ENCODE data around the gene ZFP69. TPM values are rescaled to one million over a fixed set of nuclear protein-coding genes. Genes with fewer than 3 reads are reported as not detected.

ZFP69 gene
- total RNA-seq, 6 experiments from 2014 or later: 0.88 to 2.2 (median 1.5) TPM

DNA sequence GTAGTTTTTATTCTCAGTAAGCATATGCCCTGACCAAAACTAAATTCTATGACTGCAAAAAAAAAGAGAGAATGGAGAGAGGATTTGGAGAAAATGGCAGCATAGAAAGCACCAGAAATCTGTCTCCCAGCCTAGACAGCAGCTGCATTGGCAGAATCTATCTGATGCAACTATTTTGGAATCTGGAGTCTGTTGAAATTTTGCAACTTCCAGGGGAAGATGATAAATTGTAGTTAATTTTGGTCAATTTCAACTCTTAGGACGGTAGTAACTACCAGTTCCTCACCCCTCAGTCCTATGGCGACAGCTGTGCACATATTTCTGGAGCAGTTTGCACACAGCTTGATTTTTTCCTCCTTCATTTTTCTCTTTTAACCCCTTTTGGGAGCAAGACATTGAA lies 42.4 kb downstream of the ZFP69 start:
- no peak overlapping the region for H3K4me3 ChIP-seq

DNA sequence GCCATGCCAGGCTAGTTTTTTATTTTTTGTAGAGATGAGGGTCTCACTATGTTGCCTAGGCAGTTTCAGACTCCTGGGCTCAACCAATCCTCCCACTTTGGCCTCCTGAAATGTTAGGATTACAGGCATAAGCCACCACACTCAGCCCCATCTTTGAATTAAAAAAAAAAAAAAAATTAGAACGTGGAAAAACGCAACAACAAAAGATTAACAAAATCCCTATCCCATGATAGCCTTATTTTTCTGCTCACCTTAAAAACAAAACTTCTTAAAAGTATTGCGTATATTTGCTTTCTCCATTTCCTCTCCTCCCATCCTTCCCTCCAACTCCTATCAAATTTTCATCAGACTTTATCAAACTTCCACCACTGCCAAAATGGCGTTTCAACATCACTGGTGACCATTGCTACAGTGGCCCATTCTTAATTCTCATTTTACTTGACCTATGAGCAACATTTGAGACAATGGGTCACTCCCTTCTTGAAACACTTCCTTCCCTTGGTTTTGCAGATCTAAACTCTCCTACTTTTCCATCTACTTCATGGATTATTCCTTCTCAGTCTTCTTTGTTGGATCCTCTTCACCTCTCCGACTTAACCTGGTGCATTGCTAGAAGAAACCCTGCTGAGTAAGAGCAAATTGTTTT lies 53.8 kb downstream of the ZFP69 start:
- TF ChIP-seq POLR2A (IDR thresholded peaks at IDR 0.05): no peak
- TF ChIP-seq, protein P1, sequence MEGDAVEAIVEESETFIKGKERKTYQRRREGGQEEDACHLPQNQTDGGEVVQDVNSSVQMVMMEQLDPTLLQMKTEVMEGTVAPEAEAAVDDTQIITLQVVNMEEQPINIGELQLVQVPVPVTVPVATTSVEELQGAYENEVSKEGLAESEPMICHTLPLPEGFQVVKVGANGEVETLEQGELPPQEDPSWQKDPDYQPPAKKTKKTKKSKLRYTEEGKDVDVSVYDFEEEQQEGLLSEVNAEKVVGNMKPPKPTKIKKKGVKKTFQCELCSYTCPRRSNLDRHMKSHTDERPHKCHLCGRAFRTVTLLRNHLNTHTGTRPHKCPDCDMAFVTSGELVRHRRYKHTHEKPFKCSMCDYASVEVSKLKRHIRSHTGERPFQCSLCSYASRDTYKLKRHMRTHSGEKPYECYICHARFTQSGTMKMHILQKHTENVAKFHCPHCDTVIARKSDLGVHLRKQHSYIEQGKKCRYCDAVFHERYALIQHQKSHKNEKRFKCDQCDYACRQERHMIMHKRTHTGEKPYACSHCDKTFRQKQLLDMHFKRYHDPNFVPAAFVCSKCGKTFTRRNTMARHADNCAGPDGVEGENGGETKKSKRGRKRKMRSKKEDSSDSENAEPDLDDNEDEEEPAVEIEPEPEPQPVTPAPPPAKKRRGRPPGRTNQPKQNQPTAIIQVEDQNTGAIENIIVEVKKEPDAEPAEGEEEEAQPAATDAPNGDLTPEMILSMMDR (IDR thresholded peaks at IDR 0.05): no peak
- no peaks in the 10 kb centered on the region for H3K9me3 ChIP-seq
- ATAC-seq: no peak
- H3K27me3 ChIP-seq: no peaks in the 10 kb centered on the region
- peaks cover 0 to 23% (median 0%) of the 10 kb centered on the region in 4 donors for H3K4me1 ChIP-seq
- peak overlapping the region; percentile 70 to 78 (median 77) for H3K4me3 ChIP-seq
- peak overlapping the region; percentile 68 to 82 (median 79) for H3K27ac ChIP-seq
- no peaks in the 10 kb centered on the region for H3K36me3 ChIP-seq
- intact Hi-C loops (cut with DNase I): no loop called here
- no peak for DNase-seq
- 23% methylated on average over 5 of the region's 5 CpGs for WGBS (ENCODE audit: insufficient coverage, low coverage, low lambda C conversion rate, missing lambda C conversion rate)

More for the DNA sequence above, 42.4 kb downstream of the ZFP69 start:
- ATAC-seq: no peak
- WGBS (ENCODE audit: insufficient coverage, low coverage, low lambda C conversion rate, missing lambda C conversion rate): 70% methylated on average over 2 of the region's 2 CpGs
- TF ChIP-seq POLR2A (IDR thresholded peaks at IDR 0.05): no peak
- TF ChIP-seq, protein P1 (IDR thresholded peaks at IDR 0.05): no peak
- Histone ChIP-seq H3K4me1 (no peaks in the 10 kb centered on the region), H3K36me3 (no peaks in the 10 kb centered on the region), H3K27me3 (no peaks in the 10 kb centered on the region), H3K27ac (no peak overlapping the region), H3K9me3 (peaks cover 0 to 8% (median 0%) of the 10 kb centered on the region in 4 donors)
- intact Hi-C loops (cut with DNase I): no loop called here
- no peak for DNase-seq

DNA sequence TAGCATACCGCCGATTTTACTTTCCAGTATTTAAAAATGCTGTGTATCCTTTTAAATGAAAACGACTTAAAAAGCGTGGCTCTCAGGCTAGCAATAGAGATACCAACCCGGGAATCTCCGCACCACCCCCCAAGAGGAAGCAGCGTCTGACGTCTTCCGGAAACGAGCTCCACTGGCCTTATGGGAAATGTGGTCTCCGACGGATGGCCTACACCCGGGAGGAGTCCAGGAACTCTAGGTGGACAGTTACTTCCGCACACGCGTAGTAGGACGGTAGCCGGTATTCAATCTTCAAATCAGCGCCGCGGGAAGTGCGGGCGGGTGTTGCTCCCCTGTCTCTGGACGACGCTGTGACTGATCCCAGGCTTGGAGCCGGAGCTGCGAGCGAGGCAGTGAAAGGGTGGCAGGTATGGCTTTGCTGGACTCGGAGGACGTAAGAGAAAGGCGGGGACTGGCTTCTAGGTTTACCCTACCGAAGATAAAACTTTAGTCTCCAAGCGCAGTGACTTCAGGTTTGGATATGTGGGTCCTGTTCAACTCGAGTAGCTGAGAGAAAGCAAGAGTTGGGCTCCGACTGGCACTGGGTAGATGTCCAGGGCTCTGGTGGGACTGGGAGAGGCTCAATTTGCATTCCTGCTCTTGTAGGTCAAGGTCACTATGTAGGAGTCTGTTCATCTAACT lies 54.4 kb downstream of the ZFP69 start, which contains the start of gene ZNF684:
ZNF684 (plus strand) TSS at position 257 of the 681 bp plus-strand sequence. CDS start 1,530 bp downstream, outside the sequence.
- Histone ChIP-seq H3K4me1 (peaks cover 0 to 23% (median 0%) of the 10 kb centered on the region in 4 donors), H3K4me3 (peak within 1 kb of the TSS; percentile 70 to 78 (median 77)), H3K9me3 (no peaks in the 10 kb centered on the region), H3K27ac (peak within 1 kb of the TSS; percentile 68 to 82 (median 79)), H3K36me3 (no peaks in the 10 kb centered on the region), H3K27me3 (no peaks in the 10 kb centered on the region)
- intact Hi-C loops (cut with DNase I): no loop called here
- peak; percentile 89 to 96 (median 95) for DNase-seq
- peak; percentile 94 to 99 (median 94) for ATAC-seq
- TF ChIP-seq POLR2A (IDR thresholded peaks at IDR 0.05): peak; percentile 82
- TF ChIP-seq, protein P1 (IDR thresholded peaks at IDR 0.05): no peak
- 0% methylated on average over 20 of the region's 35 CpGs for WGBS (ENCODE audit: insufficient coverage, low coverage, low lambda C conversion rate, missing lambda C conversion rate)

DNA sequence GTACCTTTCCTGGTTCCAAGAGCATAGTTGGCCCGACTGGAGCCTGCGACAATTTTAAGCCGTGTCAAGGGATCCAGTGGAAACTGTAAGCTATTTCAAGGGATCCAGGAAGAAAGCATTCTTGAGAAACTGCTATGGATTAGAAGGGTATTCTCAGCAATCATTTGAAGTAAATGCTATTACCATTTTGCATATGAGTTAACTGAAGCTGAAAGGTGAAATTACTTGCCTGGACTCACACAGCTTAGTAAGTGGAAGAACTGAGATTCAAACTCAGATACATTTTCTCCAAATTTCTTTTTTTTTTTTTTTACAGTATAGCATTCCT lies 54.9 kb downstream of the ZFP69 start:
- DNase-seq: no peak
- H3K4me1 ChIP-seq: peaks cover 0 to 23% (median 0%) of the 10 kb centered on the region in 4 donors
- 0% methylated on average over 2 of the region's 3 CpGs for WGBS (ENCODE audit: insufficient coverage, low coverage, low lambda C conversion rate, missing lambda C conversion rate)
- H3K36me3 ChIP-seq: no peaks in the 10 kb centered on the region
- H3K27me3 ChIP-seq: no peaks in the 10 kb centered on the region
- H3K4me3 ChIP-seq: peak overlapping the region; percentile 70 to 78 (median 77)
- H3K27ac ChIP-seq: peak overlapping the region; percentile 68 to 82 (median 79)
- intact Hi-C loops (cut with DNase I): no loop called here
- H3K9me3 ChIP-seq: no peaks in the 10 kb centered on the region
- ATAC-seq: no peak
- TF ChIP-seq, protein P1 (IDR thresholded peaks at IDR 0.05): no peak
- no peak for TF ChIP-seq POLR2A (IDR thresholded peaks at IDR 0.05)

Measured in right lobe of liver (tissue), 6 donors.